Keratinocyte (primary cell): ENCODE results near the gene ZNF850. TPM values are rescaled to one million over a fixed set of nuclear protein-coding genes. Genes with fewer than 3 reads are reported as not detected.
"Not testable (repeated sequence)": the region's sequence is repeated elsewhere in the genome, so short reads cannot be mapped to it uniquely, and the experiment has no call there.

ENCODE experiments used
- DNase-seq: peaks from one replicate; pipeline ENCODE4 v3.0.0-alpha.2; 2011; ENCODE audit warnings: low read depth, missing footprints, low spot score
- FAIRE-seq: peaks from 2 replicates; lab custom pipeline; 2011; peaks lifted over from hg19 to GRCh38; lab: Jason Lieb, UNC
- H2AFZ ChIP-seq: 2 replicates; pipeline ENCODE4 v1.6.0; 2012; ENCODE audit warnings: low read length, control low read depth, inconsistent platforms; ENCODE audit not compliant: control insufficient read depth
- H3K27ac ChIP-seq: 2 replicates; pipeline ENCODE4 v1.5.1; 2011; ENCODE audit warnings: low read length; ENCODE audit not compliant: control insufficient read depth, insufficient read depth
- H3K27me3 ChIP-seq: 3 replicates; pipeline ENCODE4 v1.6.0; 2011; ENCODE audit warnings: low read length; ENCODE audit not compliant: control insufficient read depth, insufficient read depth; ENCODE audit errors: extremely low read depth
- H3K36me3 ChIP-seq, 2 experiments: 2 replicates in 1 of 2; 3 replicates in 1 of 2; pipeline ENCODE4 v1.5.1; 2011; ENCODE audit warnings: low read length in 2 of 2, mild to moderate bottlenecking in 1 of 2; ENCODE audit not compliant: control insufficient read depth in 2 of 2, insufficient read depth in 2 of 2; ENCODE audit errors: extremely low read depth in 1 of 2
- H3K4me1 ChIP-seq: 3 replicates; pipeline ENCODE4 v1.5.1; 2011; ENCODE audit warnings: low read length; ENCODE audit not compliant: control insufficient read depth, insufficient read depth; ENCODE audit errors: extremely low read depth
- H3K4me2 ChIP-seq: 3 replicates; pipeline ENCODE4 v1.6.0; 2011; ENCODE audit warnings: low read depth, low read length; ENCODE audit not compliant: control insufficient read depth, insufficient read depth; ENCODE audit errors: extremely low read depth
- H3K4me3 ChIP-seq, 3 experiments: fragments of 200-600 bp in 1 of 3; sonication (generic) in 1 of 3; 2 replicates in 2 of 3; 3 replicates in 1 of 3; pipeline ENCODE4 v1.5.1; 2011 to 2016; ENCODE audit warnings: low read length in 3 of 3, mild to moderate bottlenecking in 3 of 3, control low read depth in 2 of 3, inconsistent platforms in 1 of 3, low read depth in 1 of 3, mixed read lengths in 1 of 3, mixed run types in 1 of 3, moderate library complexity in 1 of 3; ENCODE audit not compliant: control insufficient read depth in 2 of 3, insufficient read depth in 2 of 3; ENCODE audit errors: extremely low read depth in 1 of 3
- H3K79me2 ChIP-seq: 2 replicates; pipeline ENCODE4 v1.6.0; 2012; ENCODE audit warnings: low read length; ENCODE audit not compliant: control insufficient read depth, insufficient read depth
- H3K9ac ChIP-seq: 3 replicates; pipeline ENCODE4 v1.6.0; 2011; ENCODE audit warnings: low read length; ENCODE audit not compliant: control insufficient read depth, insufficient read depth; ENCODE audit errors: extremely low read depth
- H3K9me1 ChIP-seq: 3 replicates; pipeline ENCODE4 v1.6.0; 2011; ENCODE audit warnings: low read length; ENCODE audit not compliant: control insufficient read depth, insufficient read depth; ENCODE audit errors: extremely low read depth
- H3K9me3 ChIP-seq: 2 replicates; pipeline ENCODE4 v1.5.1; 2012; ENCODE audit warnings: low read depth, low read length; ENCODE audit not compliant: control insufficient read depth
- H4K20me1 ChIP-seq: 3 replicates; pipeline ENCODE4 v1.6.0; 2011; ENCODE audit warnings: low read length; ENCODE audit not compliant: control insufficient read depth, insufficient read depth; ENCODE audit errors: extremely low read depth
- CTCF ChIP-seq, 3 experiments: IDR thresholded peaks in 1 of 3; conservative IDR thresholded peaks in 1 of 3; optimal IDR thresholded peaks in 1 of 3; 2 replicates in 2 of 3; 3 replicates in 1 of 3; pipeline versions ENCODE3 to v1.5.1; 2011; ENCODE audit warnings: low read length in 3 of 3, mild to moderate bottlenecking in 3 of 3, moderate library complexity in 2 of 3, control low read depth in 1 of 3, inconsistent platforms in 1 of 3; ENCODE audit not compliant: insufficient read depth in 2 of 3; ENCODE audit errors: extremely low read depth in 1 of 3
- EZH2 ChIP-seq: IDR thresholded peaks from one replicate; pipeline ENCODE4 v1.6.1; 2012; ENCODE audit warnings: inconsistent platforms, mild to moderate bottlenecking, low read length, moderate library complexity
- dilution Hi-C: fragments of 300-500 bp; cut with MboI; formaldehyde crosslinking; loops from one replicate; pipeline ENCODE4 v1.7.0; 2020; ENCODE audit warnings: low sequenced_read_pairs; ENCODE audit not compliant: extremely low pct_ligation_motif_present
- polyA plus RNA-seq, 5 experiments: library from polyadenylated mRNA; depleted of rRNA in 3 of 5; stranded (reverse) in 3 of 5; stranded (forward) in 1 of 5; unstranded in 1 of 5; fragments of >200 nt; gene quantifications; 1 replicate in 1 of 5; 2 replicates in 3 of 5; 3 replicates in 1 of 5; pipeline versions ENCODE4 v1.2.1 to v1.2.3, GENCODE V29; 2011 to 2012; ENCODE audit warnings: missing spikeins in 2 of 5, low read depth in 1 of 5, low replicate concordance in 1 of 5

The ZNF850 gene
- polyA plus RNA-seq, 1 donor (not counting 4 experiments of a cell fraction or from before 2014, with no cell fraction given): 1.4 TPM

GRCh38 chr19:36796714-36796992, 24.0 kb upstream of the ZNF850 start:
- Histone ChIP-seq H3K36me3 (no peaks in the 10 kb centered on the region), H3K4me2 (peak overlapping the region; percentile 75), H3K79me2 (peaks cover 19% of the 10 kb centered on the region), H3K27me3 (no peaks in the 10 kb centered on the region), H2AFZ (peak overlapping the region; percentile 90), H3K4me1 (no peaks in the 10 kb centered on the region), H4K20me1 (no peaks in the 10 kb centered on the region), H3K4me3 (peak overlapping the region; percentile 64 to 90 (median 89)), H3K9me1 (no peaks in the 10 kb centered on the region), H3K27ac (peak overlapping the region; percentile 78), H3K9me3 (peaks cover 7% of the 10 kb centered on the region), H3K9ac (peak overlapping the region; percentile 44)
- dilution Hi-C loops: no loop called here
- FAIRE-seq: no peak
- TF ChIP-seq EZH2 (no peak), CTCF (optimal IDR thresholded peaks at IDR 0.05 in 1 of 3, IDR thresholded peaks at IDR 0.05 in 1 of 3, conservative IDR thresholded peaks at IDR 0.05 in 1 of 3; ENCODE audit: extremely low read depth in 1 of 3, insufficient read depth in 2 of 3, low read length in 3 of 3) (no peak)
- DNase-seq: no peak

DNA sequence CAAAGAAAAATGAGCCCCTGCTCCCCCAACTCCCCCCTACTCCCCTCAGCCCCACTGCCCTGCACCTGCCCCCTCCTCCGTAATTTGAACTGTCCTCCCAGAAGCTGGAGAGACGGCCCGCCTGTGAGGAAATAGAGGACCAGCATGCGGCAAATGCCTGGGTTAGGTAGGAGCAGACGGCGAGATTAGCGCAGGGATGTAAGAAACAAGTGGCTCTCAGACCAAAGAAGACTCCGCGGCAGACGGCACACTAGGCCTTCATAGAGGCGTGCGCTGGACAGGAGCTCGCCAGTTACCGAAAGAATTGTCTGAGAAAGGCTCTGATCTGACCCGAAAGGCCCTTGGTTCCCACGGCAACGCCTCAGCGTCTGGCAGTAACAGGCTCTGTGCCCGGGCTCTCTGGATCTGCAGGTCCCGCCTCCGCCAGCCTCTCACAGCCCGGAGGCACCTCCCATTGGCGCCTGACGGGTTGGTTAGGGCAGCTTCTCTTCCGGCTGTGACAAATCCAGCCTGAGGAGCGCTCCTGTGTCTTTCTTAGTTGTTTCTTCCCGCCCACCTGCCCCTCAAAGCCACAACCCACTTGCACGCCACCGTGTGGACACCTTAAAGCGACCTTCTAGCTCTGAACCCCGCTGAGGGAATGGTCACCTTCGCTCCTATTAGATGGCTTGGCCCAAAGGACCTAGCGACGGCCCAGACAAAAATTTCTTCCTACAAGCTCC, 19.0 kb upstream of the ZNF850 start:
- H3K79me2 ChIP-seq, H3K27ac ChIP-seq, H3K36me3 ChIP-seq, H3K9me1 ChIP-seq, H3K27me3 ChIP-seq, H4K20me1 ChIP-seq, H3K4me3 ChIP-seq, H3K9ac ChIP-seq, dilution Hi-C loops, H3K9me3 ChIP-seq, H3K4me2 ChIP-seq, H3K4me1 ChIP-seq, DNase-seq: not testable (repeated sequence)
- peak overlapping the region; percentile 20 for H2AFZ ChIP-seq
- FAIRE-seq: peak; percentile 51

GRCh38 chr19:36775768-36776167, 3.2 kb upstream of the ZNF850 start:
- no peaks in the 10 kb centered on the region for H4K20me1 ChIP-seq
- H3K4me1 ChIP-seq: peaks cover 3% of the 10 kb centered on the region
- no peaks in the 10 kb centered on the region for H3K27me3 ChIP-seq
- no peaks in the 10 kb centered on the region for H3K9me1 ChIP-seq
- peaks cover 9% of the 10 kb centered on the region for H3K9me3 ChIP-seq
- FAIRE-seq (no peak), DNase-seq (no peak)
- dilution Hi-C loops: no loop called here
- H3K27ac ChIP-seq: no peak overlapping the region
- H3K4me2 ChIP-seq: peak overlapping the region; percentile 45
- H3K4me3 ChIP-seq: peak overlapping the region in 2 of 3 experiments; percentile 18 to 37
- TF ChIP-seq CTCF (optimal IDR thresholded peaks at IDR 0.05 in 1 of 3, IDR thresholded peaks at IDR 0.05 in 1 of 3, conservative IDR thresholded peaks at IDR 0.05 in 1 of 3; ENCODE audit: extremely low read depth in 1 of 3, insufficient read depth in 2 of 3, low read length in 3 of 3) (no peak), EZH2 (no peak)
- H3K36me3 ChIP-seq: no peaks in the 10 kb centered on the region
- no peaks in the 10 kb centered on the region for H3K79me2 ChIP-seq
- H3K9ac ChIP-seq: no peak overlapping the region
- peak overlapping the region; percentile 46 for H2AFZ ChIP-seq
